Hematopoietic multipotent progenitor cell treated with erythropoietin and hydrocortisone succinate and interleukin-3 and kit ligand, for 17 days (in vitro differentiated cells): ENCODE measurements around the gene EFHD1.
"Not testable (repeated sequence)": the region's sequence is repeated elsewhere in the genome, so short reads cannot be mapped to it uniquely, and the experiment has no call there.

Experiments
- DNase-seq: peaks from one replicate; pipeline ENCODE4 v3.0.0-alpha.2; 2015; ENCODE audit warnings: low spot score

Gene EFHD1

GRCh38 chr2:232696609-232697058 lies 63.2 kb downstream of the EFHD1 start:
- no peak for DNase-seq

DNA sequence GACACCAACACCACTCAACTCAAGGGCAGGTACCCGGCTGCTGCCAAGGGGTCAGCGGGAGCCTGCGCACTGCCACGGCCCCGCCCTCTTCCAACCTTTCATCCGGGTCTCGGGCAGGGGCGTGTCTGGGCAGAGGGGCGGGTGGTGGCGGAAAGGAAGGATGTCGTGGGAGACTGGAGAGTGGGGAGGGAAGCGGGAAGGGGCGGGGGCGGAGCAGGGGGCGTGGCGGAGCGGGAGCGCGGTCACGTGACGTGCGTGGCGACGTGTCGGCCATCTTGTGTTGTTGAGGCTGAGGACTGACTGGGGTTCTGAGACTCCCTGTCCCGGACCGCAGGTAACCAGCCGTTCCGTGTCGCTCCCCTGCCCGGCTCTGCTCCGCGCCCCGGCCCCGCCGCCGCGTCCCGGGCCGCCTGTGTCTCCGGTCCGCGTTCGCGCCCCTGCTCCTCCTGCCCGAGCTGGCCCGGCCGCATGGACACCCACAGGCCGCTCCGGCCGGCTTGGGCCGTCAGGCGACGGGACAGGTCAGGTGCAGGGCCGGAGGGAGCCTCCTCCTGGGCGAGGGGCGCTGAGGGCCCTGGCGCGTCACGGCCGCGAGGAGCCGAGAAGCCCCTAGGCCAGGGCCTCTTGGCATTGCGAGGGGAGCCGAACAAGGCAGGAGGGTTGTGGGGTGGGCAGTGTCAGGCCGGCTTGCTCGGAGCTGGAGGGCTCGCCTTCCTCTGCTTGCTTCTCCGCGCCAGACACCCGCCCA lies 63.8 kb downstream of the EFHD1 start, which contains the start of gene GIGYF2:
TSS of gene GIGYF2 (plus strand) at position 273 of the 748 bp plus-strand sequence. CDS start 37,867 bp downstream, outside the sequence.
- peak; percentile 92 for DNase-seq

GRCh38 chr2:232697807-232698110 lies 64.4 kb downstream of the EFHD1 start:
- no peak for DNase-seq

GRCh38 chr2:232698556-232699091 lies 65.2 kb downstream of the EFHD1 start:
- peak; percentile 51 for DNase-seq

- DNase-seq = no peak
These were observed 65.7 kb downstream of the EFHD1 start for GRCh38 chr2:232699110-232699509.

DNA sequence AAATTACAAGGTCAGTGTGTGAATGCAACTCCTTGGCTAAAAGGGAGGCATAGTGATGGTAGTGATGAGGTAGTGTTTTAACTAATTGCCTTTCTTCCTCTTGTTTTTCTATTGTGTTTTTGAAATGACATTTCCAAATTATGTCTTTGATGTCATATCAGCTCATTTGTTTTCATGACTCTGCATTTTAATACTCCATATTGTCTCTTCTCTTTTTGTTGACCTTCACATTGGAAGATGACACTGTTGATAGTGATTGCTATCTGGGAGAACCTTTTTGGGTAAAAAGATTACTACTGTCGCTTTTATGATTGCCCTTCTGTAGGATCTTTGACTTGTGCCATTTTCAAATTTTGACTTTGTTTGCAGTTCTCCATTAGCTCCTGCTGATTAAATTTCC lies 66.8 kb downstream of the EFHD1 start:
- DNase-seq = peak; percentile 23

DNA sequence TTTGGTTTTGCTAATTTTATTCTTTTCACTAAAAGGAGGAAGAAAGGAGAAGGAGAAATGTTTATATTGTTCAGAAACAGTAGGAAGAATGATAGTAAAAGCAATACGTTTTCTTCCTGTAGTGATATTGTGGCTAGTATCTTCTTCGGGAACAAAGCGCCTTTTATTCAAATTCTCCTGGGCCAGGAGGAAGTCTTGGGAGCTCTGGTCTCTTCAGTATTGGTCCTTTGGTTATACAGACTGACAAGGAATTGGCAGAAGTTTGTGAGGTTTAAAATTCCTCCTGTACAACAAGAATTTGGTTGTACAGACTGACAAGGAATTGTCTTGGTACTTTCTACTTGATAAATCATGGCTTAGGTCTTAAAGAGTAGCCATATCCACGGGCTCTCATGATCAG lies 73.7 kb downstream of the EFHD1 start:
- no peak for DNase-seq

- no peak for DNase-seq
These were observed 80.1 kb downstream of the EFHD1 start for GRCh38 chr2:232713505-232713904.

DNA sequence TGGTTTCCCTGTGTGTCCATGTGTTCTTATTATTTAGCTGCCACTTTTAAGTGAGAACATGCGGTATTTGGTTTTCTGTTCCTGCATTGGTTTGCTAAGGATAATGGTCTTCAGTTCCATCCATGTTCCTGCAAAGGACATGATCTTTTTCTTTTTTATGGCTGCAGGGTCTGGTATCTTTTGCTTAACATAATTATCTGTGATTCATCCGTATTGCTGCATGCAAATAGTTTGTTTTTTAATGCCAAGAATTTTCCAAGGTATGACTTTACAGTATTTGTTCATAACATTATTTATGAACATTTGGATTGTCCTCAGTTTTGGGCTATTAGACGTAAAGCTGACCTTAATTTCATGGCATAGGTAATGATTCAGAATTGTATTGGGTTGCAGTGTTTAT lies 81.6 kb downstream of the EFHD1 start:
- DNase-seq = no peak

DNA sequence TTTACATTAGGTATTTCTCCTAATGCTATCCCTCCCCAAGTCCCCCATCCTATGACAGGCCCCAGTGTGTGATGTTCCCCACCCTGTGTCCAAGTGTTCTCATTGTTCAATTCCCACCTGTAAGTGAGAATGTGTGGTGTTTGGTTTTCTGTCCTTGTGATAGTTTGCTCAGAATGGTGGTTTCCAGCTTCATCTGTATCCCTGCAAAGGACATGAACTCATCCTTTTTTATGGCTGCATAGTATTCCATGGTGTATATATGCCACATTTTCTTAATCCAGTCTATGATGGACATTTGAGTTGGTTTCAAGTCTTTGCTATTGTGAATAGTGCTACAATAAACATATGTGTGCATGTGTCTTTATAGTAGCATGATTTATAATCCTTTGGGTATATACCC lies 86.7 kb downstream of the EFHD1 start:
- not testable (repeated sequence) for DNase-seq

DNA sequence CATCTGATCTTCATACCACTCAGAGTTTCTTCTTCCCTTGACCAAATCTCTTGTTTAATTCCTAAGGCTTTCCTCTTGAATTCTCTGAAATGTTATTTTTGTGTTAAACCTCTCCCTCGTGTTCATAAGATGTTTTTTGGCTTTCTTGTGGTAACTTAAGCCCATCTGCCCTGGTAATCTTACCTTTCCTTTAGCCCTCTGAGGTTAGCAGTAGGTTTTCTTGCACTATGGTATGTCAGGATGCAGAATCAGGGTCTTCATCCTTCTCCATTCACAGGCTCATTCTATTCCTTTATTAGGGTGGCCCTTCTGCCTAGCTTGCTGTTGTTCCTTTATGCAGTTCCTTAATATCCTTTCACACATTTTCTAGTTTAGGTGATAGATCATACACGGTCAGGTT lies 87.9 kb downstream of the EFHD1 start:
- no peak for DNase-seq

DNA sequence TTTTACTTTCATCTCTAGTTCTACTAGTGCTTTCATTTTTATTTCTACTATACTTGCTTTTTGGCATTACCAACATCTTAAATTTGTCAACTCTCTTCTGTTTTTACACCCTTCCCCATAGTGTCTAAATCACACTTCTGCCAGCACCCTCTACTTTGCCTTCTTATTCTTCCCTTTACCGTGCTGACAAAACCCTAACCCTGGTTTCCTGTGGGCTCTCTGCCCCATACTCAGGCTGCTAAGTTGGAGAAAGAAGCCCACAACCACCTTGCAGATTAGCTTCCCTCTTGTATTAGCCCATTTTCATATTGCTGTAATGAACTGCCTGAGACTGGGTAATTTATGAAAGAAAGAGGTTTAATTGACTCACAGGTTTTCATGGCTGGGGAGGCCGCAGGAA lies 88.5 kb downstream of the EFHD1 start:
- DNase-seq = no peak

GRCh38 chr2:232723027-232723426 lies 89.6 kb downstream of the EFHD1 start:
- DNase-seq = no peak

- DNase-seq = no peak
These were observed 95.4 kb downstream of the EFHD1 start for GRCh38 chr2:232728785-232729184.

DNA sequence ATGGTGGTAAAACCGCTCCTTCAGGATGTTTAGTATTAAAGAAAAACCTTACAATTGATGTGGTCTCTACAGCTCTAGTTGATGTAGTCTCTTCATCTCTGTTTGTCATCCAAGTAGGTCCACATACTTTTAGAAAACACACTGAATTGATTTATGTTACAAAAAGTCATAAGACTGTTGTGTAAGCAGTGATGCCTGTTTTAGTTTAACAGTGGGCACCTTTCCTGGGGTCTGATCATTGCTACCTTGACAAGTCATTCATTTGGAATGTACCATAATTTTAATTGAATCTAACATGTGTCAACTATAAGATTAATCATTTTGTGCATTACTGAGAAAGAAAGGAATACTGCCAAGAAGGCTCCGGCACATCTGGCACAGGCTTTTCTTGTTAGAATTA lies 98.1 kb downstream of the EFHD1 start:
- no peak for DNase-seq
